Nephron progenitor cell (in vitro differentiated cells): ENCODE results near the gene SCYGR6.
"Not testable (repeated sequence)": the region's sequence is repeated elsewhere in the genome, so short reads cannot be mapped to it uniquely, and the experiment has no call there.

Experiments used
- DNase-seq: peaks from one replicate; pipeline ENCODE4 v3.0.0; 2021
- H3K27ac Mint-ChIP-seq: 2 replicates; pipeline ENCODE4 v1.8.0; 2021; ENCODE audit warnings: mild to moderate bottlenecking, moderate library complexity, mixed read lengths
- H3K27me3 Mint-ChIP-seq: 2 replicates; pipeline ENCODE4 v1.8.0; 2021; ENCODE audit warnings: mild to moderate bottlenecking, low read depth, mixed read lengths; ENCODE audit not compliant: poor library complexity
- H3K36me3 Mint-ChIP-seq: 2 replicates; pipeline ENCODE4 v1.8.0; 2021; ENCODE audit warnings: low read depth, mixed read lengths
- H3K4me1 Mint-ChIP-seq: 2 replicates; pipeline ENCODE4 v1.8.0; 2021; ENCODE audit warnings: mixed read lengths
- H3K4me3 Mint-ChIP-seq: 2 replicates; pipeline ENCODE4 v1.8.0; 2021; ENCODE audit warnings: mild to moderate bottlenecking, moderate library complexity, mixed read lengths
- H3K9me3 Mint-ChIP-seq: 2 replicates; pipeline ENCODE4 v1.8.0; 2021; ENCODE audit warnings: mild to moderate bottlenecking, moderate library complexity, mixed read lengths
- CTCF ChIP-seq: fragments of 200-600 bp; sonication (generic); IDR thresholded peaks from 2 replicates; pipeline ENCODE4 v1.5.0; 2021; ENCODE audit warnings: antibody characterized with exemption

Gene SCYGR6

GRCh38 chr2:227745594-227745993, 21.0 kb upstream of the SCYGR6 start, which contains the start of gene SCYGR8:
TSS of gene SCYGR8 (plus strand) at chr2:227745894. CDS start at chr2:227745894, 0 bp downstream.
- Mint-ChIP-seq H3K36me3 (no peaks in the 10 kb centered on the region), H3K9me3 (no peaks in the 10 kb centered on the region), H3K27me3 (peaks cover 6% of the 10 kb centered on the region), H3K4me1 (no peaks in the 10 kb centered on the region), H3K27ac (no peak within 1 kb of the TSS), H3K4me3 (no peak within 1 kb of the TSS)
- DNase-seq = no peak
- TF ChIP-seq CTCF = no peak

- H3K4me3 Mint-ChIP-seq, H3K4me1 Mint-ChIP-seq, H3K27ac Mint-ChIP-seq, H3K9me3 Mint-ChIP-seq, DNase-seq, H3K36me3 Mint-ChIP-seq: not testable (repeated sequence)
- peaks cover 14% of the 10 kb centered on the region for H3K27me3 Mint-ChIP-seq
Measured at GRCh38 chr2:227740705-227741104, 16.1 kb upstream of the SCYGR6 start.

DNA sequence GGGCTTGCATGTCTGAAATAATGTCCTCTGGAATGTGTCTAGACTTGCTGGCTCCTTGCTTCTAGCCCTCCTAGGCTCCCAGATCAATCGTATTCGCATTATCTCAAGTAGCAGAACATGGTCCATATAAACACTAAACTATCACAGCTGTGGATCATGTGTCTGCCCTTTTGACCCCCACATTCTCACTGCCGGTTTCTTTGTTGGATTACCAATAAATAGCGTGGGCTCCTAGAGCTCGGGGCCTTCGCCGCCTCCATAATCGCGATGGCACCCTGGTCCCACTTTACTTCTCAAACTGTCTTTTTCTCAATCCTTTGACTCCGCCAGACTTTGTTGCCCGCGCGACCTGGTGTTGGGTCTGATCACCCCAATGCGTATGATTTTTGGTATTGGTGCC, 14.8 kb upstream of the SCYGR6 start:
- Mint-ChIP-seq H3K27me3 (peaks cover 8% of the 10 kb centered on the region), H3K4me3 (no peak overlapping the region), H3K27ac (peak overlapping the region; percentile 62), H3K4me1 (peaks cover 6% of the 10 kb centered on the region), H3K9me3 (no peaks in the 10 kb centered on the region), H3K36me3 (no peaks in the 10 kb centered on the region)
- DNase-seq = no peak
- TF ChIP-seq CTCF = no peak

DNA sequence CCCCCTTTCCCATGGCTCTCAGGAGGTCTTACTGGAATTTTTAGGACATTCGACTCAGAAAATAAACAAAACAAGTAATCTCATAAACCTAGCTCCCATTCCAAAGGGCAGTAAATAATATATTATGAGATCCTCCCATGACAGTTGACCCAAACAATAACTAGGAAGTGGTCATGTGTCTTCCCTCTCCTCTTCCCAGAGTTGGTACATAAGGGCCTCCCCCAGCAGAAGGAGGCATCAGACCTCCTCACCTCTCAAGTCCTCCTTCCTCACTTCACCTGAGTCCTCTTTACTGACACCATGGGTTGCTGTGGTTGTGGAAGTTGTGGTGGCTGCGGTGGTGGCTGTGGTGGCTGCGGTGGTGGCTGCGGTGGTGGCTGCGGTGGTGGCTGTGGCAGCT, 3.5 kb upstream of the SCYGR6 start, which contains the start of gene SCYGR7:
Gene SCYGR7 (plus strand): TSS at position 301 of the 400 bp plus-strand sequence. CDS start 0 bp downstream, at position 301.
- no peaks in the 10 kb centered on the region for H3K36me3 Mint-ChIP-seq
- TF ChIP-seq CTCF = no peak
- peaks cover 2% of the 10 kb centered on the region for H3K4me1 Mint-ChIP-seq
- H3K9me3 Mint-ChIP-seq = peaks cover 3% of the 10 kb centered on the region
- no peak within 1 kb of the TSS for H3K27ac Mint-ChIP-seq
- no peak for DNase-seq
- H3K4me3 Mint-ChIP-seq = no peak within 1 kb of the TSS
- H3K27me3 Mint-ChIP-seq = peaks cover 21% of the 10 kb centered on the region

- not testable (repeated sequence) for H3K9me3 Mint-ChIP-seq, H3K27ac Mint-ChIP-seq, DNase-seq, H3K36me3 Mint-ChIP-seq, H3K4me3 Mint-ChIP-seq
- Mint-ChIP-seq H3K27me3 (peaks cover 15% of the 10 kb centered on the region), H3K4me1 (peaks cover 13% of the 10 kb centered on the region)
Measured at GRCh38 chr2:227722821-227723220, 1.7 kb downstream of the SCYGR6 start.

DNA sequence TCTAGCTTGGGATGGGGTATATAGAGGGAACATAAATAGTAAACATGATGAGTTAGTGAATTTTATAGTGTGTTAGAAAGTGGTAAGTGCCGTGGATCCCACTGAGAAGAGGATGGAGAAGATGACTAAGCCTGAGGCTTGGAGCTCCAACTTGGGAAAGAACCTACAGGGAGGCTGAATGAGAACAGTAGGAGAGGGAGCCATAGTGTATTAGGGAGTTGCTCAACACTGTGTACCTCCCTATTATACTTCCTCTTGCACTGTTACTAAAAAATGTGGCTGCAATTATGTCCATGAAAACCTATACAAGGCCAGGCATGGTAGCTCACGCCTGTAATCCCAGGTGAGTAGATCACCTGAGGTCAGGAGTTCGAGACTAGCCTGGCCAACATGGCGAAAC, 3.9 kb downstream of the SCYGR6 start:
- H3K27ac Mint-ChIP-seq = no peak overlapping the region
- no peak for DNase-seq
- TF ChIP-seq CTCF = no peak
- no peaks in the 10 kb centered on the region for H3K36me3 Mint-ChIP-seq
- H3K4me1 Mint-ChIP-seq = peaks cover 13% of the 10 kb centered on the region
- H3K9me3 Mint-ChIP-seq = no peaks in the 10 kb centered on the region
- peaks cover 36% of the 10 kb centered on the region for H3K27me3 Mint-ChIP-seq
- H3K4me3 Mint-ChIP-seq = no peak overlapping the region

DNA sequence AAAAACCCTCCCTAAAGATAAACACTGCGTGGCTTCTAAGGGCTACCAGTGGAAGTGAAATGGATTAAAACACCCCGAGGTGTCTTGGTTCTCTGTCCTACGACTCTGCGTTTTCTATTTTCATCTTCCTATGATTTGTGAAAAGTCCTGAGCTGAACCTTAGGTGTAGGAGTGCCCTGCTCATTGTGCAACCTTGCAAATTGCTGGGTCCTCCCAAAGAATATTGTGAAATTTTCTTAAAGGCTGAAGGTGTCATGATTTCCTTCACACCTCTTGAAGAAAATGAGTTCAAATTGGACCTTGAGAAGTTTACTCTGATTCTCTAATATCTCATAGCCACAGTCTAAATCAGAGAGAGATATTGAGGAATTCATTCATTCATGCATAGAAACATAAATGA, 4.9 kb downstream of the SCYGR6 start:
- Mint-ChIP-seq H3K27ac (no peak overlapping the region), H3K4me1 (peaks cover 13% of the 10 kb centered on the region), H3K9me3 (no peaks in the 10 kb centered on the region), H3K27me3 (peaks cover 45% of the 10 kb centered on the region), H3K4me3 (no peak overlapping the region), H3K36me3 (no peaks in the 10 kb centered on the region)
- no peak for DNase-seq
- TF ChIP-seq CTCF = no peak
